Fibroblast of villous mesenchyme (primary cell): Measurements from ENCODE around the gene BICC1. TPM values are rescaled to one million over a fixed set of nuclear protein-coding genes. Genes with fewer than 3 reads are reported as not detected.

Experiments
- DNase-seq: peaks from one replicate; pipeline ENCODE4 v3.0.0-alpha.2; 2010; ENCODE audit warnings: low read depth
- H3K4me3 ChIP-seq: 2 replicates; pipeline ENCODE4 v1.5.1; 2011; ENCODE audit warnings: low read depth, mild to moderate bottlenecking, low read length
- CTCF ChIP-seq: IDR thresholded peaks from 2 replicates; pipeline ENCODE4 v1.5.1; 2012; ENCODE audit warnings: low read depth, mild to moderate bottlenecking, low read length; ENCODE audit not compliant: insufficient read depth
- total RNA-seq: library from RNA; depleted of rRNA; stranded (reverse); fragments of >200 nt; gene quantifications from 2 replicates; pipeline ENCODE4 v1.2.3, GENCODE V29; 2012

BICC1 gene
- total RNA-seq, 1 donor: 39.3 TPM

GRCh38 chr10:58796242-58796641 is 283.6 kb downstream of the BICC1 start:
- DNase-seq: no peak
- H3K4me3 ChIP-seq: no peak overlapping the region
- TF ChIP-seq CTCF: no peak

- H3K4me3 ChIP-seq: no peak overlapping the region
- no peak for TF ChIP-seq CTCF
- DNase-seq: no peak
Observed at GRCh38 chr10:58796824-58797223, 284.2 kb downstream of the BICC1 start.

GRCh38 chr10:58797356-58797755 is 284.7 kb downstream of the BICC1 start:
- TF ChIP-seq CTCF: no peak
- no peak overlapping the region for H3K4me3 ChIP-seq
- DNase-seq: peak; percentile 20

- DNase-seq: no peak
- TF ChIP-seq CTCF: no peak
- H3K4me3 ChIP-seq: no peak overlapping the region
Observed at GRCh38 chr10:58802047-58802446, 289.4 kb downstream of the BICC1 start.

- DNase-seq: no peak
- H3K4me3 ChIP-seq: no peak overlapping the region
Observed at GRCh38 chr10:58806323-58806722, 293.7 kb downstream of the BICC1 start.

GRCh38 chr10:58806970-58807628 is 294.4 kb downstream of the BICC1 start:
- no peak overlapping the region for H3K4me3 ChIP-seq
- no peak for DNase-seq

More at GRCh38 chr10:58806323-58806722, 293.7 kb downstream of the BICC1 start:
- no peak for TF ChIP-seq CTCF

More at GRCh38 chr10:58806970-58807628, 294.4 kb downstream of the BICC1 start:
- TF ChIP-seq CTCF: no peak
